NCI-H460 (cell line): ENCODE data around the gene GMPS. TPM values are rescaled to one million over a fixed set of nuclear protein-coding genes. Genes with fewer than 3 reads are reported as not detected.

Source experiments
- DNase-seq: peaks from one replicate; pipeline ENCODE4 v3.0.0-alpha.2; 2016; ENCODE audit warnings: low read depth; ENCODE audit errors: extremely low read depth
- total RNA-seq: library from RNA; depleted of rRNA; stranded (reverse); fragments of >200 nt; shearing (Covaris generic); gene quantifications from 2 replicates; pipeline ENCODE4 v1.2.3, GENCODE V29; 2014; rRNA removed

The GMPS gene
- total RNA-seq, 1 experiment from 2014 or later: 86.4 TPM

DNA sequence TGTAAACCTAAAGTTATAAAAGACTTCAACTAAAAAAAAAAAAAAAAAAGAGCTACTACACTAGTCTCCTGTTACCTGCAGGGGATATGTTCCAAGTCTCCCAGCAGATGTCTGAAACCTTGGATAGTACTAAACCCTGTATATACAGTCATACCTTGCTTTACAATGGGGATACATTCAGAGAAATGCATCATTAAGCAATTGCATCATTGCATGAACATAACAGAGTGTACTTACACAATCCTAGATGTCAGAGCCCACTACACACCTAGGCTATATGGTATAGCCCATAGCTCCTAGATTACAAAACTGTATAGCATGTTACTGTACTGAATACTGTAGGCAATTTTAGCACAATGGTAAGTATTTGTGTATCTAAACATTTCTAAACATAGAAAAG lies 119.1 kb downstream of the GMPS start:
- no peak for DNase-seq

DNA sequence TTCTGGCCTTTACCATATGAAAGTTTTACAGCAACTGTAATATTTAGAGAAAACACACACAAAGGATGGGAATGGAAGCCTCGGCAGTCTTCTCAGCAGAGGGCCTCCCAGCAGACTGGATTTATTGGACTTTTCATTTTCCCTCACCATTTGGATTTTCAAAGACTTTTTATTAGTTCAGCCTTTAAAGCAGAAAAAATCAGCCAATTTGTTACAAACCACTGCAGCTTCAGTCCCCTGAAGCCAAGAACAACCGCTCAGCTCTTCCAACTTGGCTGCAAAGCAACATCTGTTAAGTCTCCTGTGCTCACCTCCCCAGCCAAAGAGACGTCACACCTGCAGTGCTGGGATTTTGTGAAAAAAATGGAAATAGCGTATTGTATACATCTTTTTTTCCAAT lies 120.8 kb downstream of the GMPS start:
- no peak for DNase-seq

DNA sequence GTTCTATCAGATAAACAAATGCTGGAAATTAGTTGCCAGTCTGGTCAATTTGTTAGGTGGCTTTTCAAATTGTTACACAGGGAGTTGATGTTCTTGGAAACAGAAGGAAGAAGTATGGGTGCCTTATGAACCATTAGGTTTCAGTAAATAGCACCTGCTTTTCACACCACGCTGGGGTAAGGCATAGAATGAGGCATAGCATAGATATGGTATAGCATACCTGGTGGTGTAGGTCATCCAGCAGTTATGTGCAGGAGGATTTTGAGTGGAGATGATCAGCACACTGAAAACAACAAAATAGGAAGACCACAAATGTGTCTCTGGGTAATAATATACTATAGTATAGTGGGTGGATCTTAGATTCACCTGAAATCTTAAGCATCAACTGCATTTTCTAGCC lies 121.4 kb downstream of the GMPS start:
- no peak for DNase-seq

Other genes starting within 250 kb of the GMPS start
- 0.79 and 0.81 TPM in 2 replicates for gene PLCH1, start 125.6 kb upstream of the GMPS start, total RNA-seq
- gene C3orf33, start 64.4 kb upstream of the GMPS start, total RNA-seq: 10.8 and 11.1 TPM in 2 replicates
- gene SLC33A1, start 16.2 kb upstream of the GMPS start, total RNA-seq: 30.7 and 32.9 TPM in 2 replicates
- not detected in 2 replicates for gene KCNAB1, start 249.9 kb downstream of the GMPS start, total RNA-seq